HCT116 (cell line): Measurements from ENCODE around the gene AASDH. TPM values are rescaled to one million over a fixed set of nuclear protein-coding genes. Genes with fewer than 3 reads are reported as not detected.

Source experiments
- ATAC-seq: fragments of 200-7000 bp; cut with Tn5 transposase; 2 replicates; pipeline ENCODE4 v1.9.1; 2020; ENCODE audit warnings: mild to moderate bottlenecking, moderate library complexity
- BruUV-seq: library from RNA; stranded (reverse); fragments of 400-500 nt; replicated peaks from 2 replicates; lab custom pipeline; 2021; lab: Mats Ljungman, UMichigan
- CTCF ChIA-PET: fragments of 300-600 bp; sonication (Branson Sonifier 250); formaldehyde crosslinking; loops from one replicate; lab custom pipeline; 2021; ENCODE audit warnings: antibody characterized with exemption; lab: Charles Lee
- POLR2A ChIA-PET: fragments of 300-600, 350-600 bp; sonication (Branson Sonifier 250); formaldehyde crosslinking; loops from one replicate; lab custom pipeline; 2021; ENCODE audit warnings: antibody characterized with exemption; lab: Charles Lee
- RAD21 ChIA-PET, 2 experiments: fragments of 300-600 bp; sonication (Branson Sonifier 250); formaldehyde crosslinking; loops; one replicate each; lab custom pipeline; 2023; ENCODE audit warnings: low total read pairs in 2 of 2; ENCODE audit not compliant: uncharacterized antibody in 2 of 2, unreplicated experiment in 2 of 2, low non-redundant PET in 1 of 2; lab: Charles Lee
- DNase-seq: peaks from one replicate; pipeline ENCODE4 v3.0.0-alpha.2; 2010; ENCODE audit warnings: low read depth, low spot score
- H2AFZ ChIP-seq: fragments of 200-600 bp; shearing (Covaris generic), sonication (generic); 2 replicates; pipeline ENCODE4 v1.6.1; 2017; ENCODE audit warnings: low read depth, mixed run types, mixed read lengths, antibody characterized with exemption, low read length; ENCODE audit not compliant: poor library complexity, severe bottlenecking
- H3K27ac ChIP-seq: 2 replicates; pipeline ENCODE4 v1.5.1; 2012; ENCODE audit warnings: low read depth, low read length
- H3K27me3 ChIP-seq: fragments of 200-600 bp; sonication (generic); 2 replicates; pipeline ENCODE4 v1.6.1; 2016; ENCODE audit warnings: mixed run types, low read length, mixed read lengths; ENCODE audit not compliant: insufficient read depth
- H3K36me3 ChIP-seq, 2 experiments: fragments of 200-500 bp in 1 of 2; fragments of 200-600 bp in 1 of 2; sonication (Bioruptor generic) in 1 of 2; sonication (generic) in 1 of 2; 2 replicates each; pipeline versions ENCODE4 v1.5.1 to v1.6.1; 2014 to 2016; ENCODE audit warnings: low read length in 2 of 2, inconsistent platforms in 1 of 2, mixed read lengths in 1 of 2, mixed run types in 1 of 2; ENCODE audit not compliant: insufficient read depth in 2 of 2, control insufficient read depth in 1 of 2
- H3K4me1 ChIP-seq, 2 experiments: fragments of 200-600 bp in 1 of 2; sonication (generic) in 1 of 2; 2 replicates each; pipeline versions ENCODE4 v1.5.1 to v1.6.1; 2012 to 2017; ENCODE audit warnings: low read length in 2 of 2, inconsistent platforms in 1 of 2, mild to moderate bottlenecking in 1 of 2, mixed read lengths in 1 of 2, mixed run types in 1 of 2, moderate library complexity in 1 of 2; ENCODE audit not compliant: insufficient read depth in 2 of 2, control insufficient read depth in 1 of 2
- H3K4me2 ChIP-seq: fragments of 200-600 bp; sonication (generic); 2 replicates; pipeline ENCODE4 v1.6.1; 2017; ENCODE audit warnings: mixed run types, low read length, mixed read lengths
- H3K4me3 ChIP-seq, 2 experiments: fragments of 200-600 bp in 1 of 2; sonication (generic) in 1 of 2; replicated peaks in 1 of 2; 2 replicates each; pipeline ENCODE4 v1.5.1; 2011 to 2016; ENCODE audit warnings: low read length in 2 of 2, control low read depth in 1 of 2, low read depth in 1 of 2, mild to moderate bottlenecking in 1 of 2, mixed read lengths in 1 of 2, mixed run types in 1 of 2
- H3K79me2 ChIP-seq: fragments of 200-600 bp; sonication (generic); 2 replicates; pipeline ENCODE4 v1.6.1; 2017; ENCODE audit warnings: mild to moderate bottlenecking, mixed run types, low read length, moderate library complexity, mixed read lengths; ENCODE audit not compliant: insufficient read depth
- H3K9ac ChIP-seq: fragments of 200-600 bp; sonication (generic); 2 replicates; pipeline ENCODE4 v1.6.1; 2016; ENCODE audit warnings: low read length, mixed read lengths
- H3K9me2 ChIP-seq: fragments of 200-600 bp; sonication (generic), shearing (Covaris generic); 2 replicates; pipeline ENCODE4 v1.6.1; 2017; ENCODE audit warnings: mixed run types, mild to moderate bottlenecking, moderate library complexity; ENCODE audit not compliant: insufficient read depth
- H3K9me3 ChIP-seq, 2 experiments: fragments of 200-500 bp in 1 of 2; fragments of 200-600 bp in 1 of 2; sonication (Bioruptor generic) in 1 of 2; sonication (generic) in 1 of 2; 2 replicates each; pipeline ENCODE4 v1.6.1; 2014 to 2017; ENCODE audit warnings: low read length in 2 of 2, mixed read lengths in 2 of 2, inconsistent platforms in 1 of 2, low read depth in 1 of 2, mild to moderate bottlenecking in 1 of 2, mixed run types in 1 of 2, moderate library complexity in 1 of 2; ENCODE audit not compliant: control insufficient read depth in 1 of 2, insufficient read depth in 1 of 2
- H4K20me1 ChIP-seq: fragments of 200-600 bp; sonication (generic), shearing (Covaris generic); 2 replicates; pipeline ENCODE4 v1.6.1; 2017; ENCODE audit warnings: mixed run types, mild to moderate bottlenecking, moderate library complexity; ENCODE audit not compliant: insufficient read depth
- CBX3 ChIP-seq: IDR thresholded peaks from 2 replicates; pipeline ENCODE4 v1.6.1; 2012; ENCODE audit warnings: low read depth
- CEBPB ChIP-seq: IDR thresholded peaks from 2 replicates; pipeline ENCODE4 v1.6.1; 2012; ENCODE audit warnings: low read depth
- EGR1 ChIP-seq: IDR thresholded peaks from 2 replicates; pipeline ENCODE4 v1.6.1; 2012; ENCODE audit warnings: low read depth
- ELF1 ChIP-seq: IDR thresholded peaks from 2 replicates; pipeline ENCODE4 v1.6.1; 2012; ENCODE audit warnings: low read depth, borderline replicate concordance
- EZH2 ChIP-seq: fragments of 200-600 bp; sonication (generic); IDR thresholded peaks from 2 replicates; pipeline ENCODE4 v1.6.1; 2017; ENCODE audit warnings: antibody characterized with exemption, mixed run types
- EZH2phosphoT487 ChIP-seq: fragments of 200-600 bp; IDR thresholded peaks from 2 replicates; pipeline ENCODE4 v1.6.1; 2018; ENCODE audit warnings: antibody characterized with exemption, borderline replicate concordance
- FOSL1 ChIP-seq: IDR thresholded peaks from 2 replicates; pipeline ENCODE4 v1.6.1; 2012; ENCODE audit warnings: low read depth
- JUND ChIP-seq: IDR thresholded peaks from 2 replicates; pipeline ENCODE4 v1.6.1; 2012
- POLR2A ChIP-seq: IDR thresholded peaks from 2 replicates; pipeline ENCODE4 v1.7.0; 2011; ENCODE audit warnings: borderline replicate concordance; ENCODE audit not compliant: insufficient read depth, insufficient read length; ENCODE audit errors: extremely low read depth
- POLR2AphosphoS5 ChIP-seq: IDR thresholded peaks from 2 replicates; pipeline ENCODE4 v1.6.1; 2011; ENCODE audit warnings: mild to moderate bottlenecking, low read depth, low read length, moderate library complexity
- RAD21 ChIP-seq: IDR thresholded peaks from 2 replicates; pipeline ENCODE4 v1.6.1; 2012; ENCODE audit warnings: low read depth, mild to moderate bottlenecking
- SP1 ChIP-seq: IDR thresholded peaks from 2 replicates; pipeline ENCODE4 v1.6.1; 2012; ENCODE audit warnings: low read depth
- SRF ChIP-seq: IDR thresholded peaks from 2 replicates; pipeline ENCODE4 v1.6.1; 2012; ENCODE audit warnings: low read depth
- TCF7L2 ChIP-seq: IDR thresholded peaks from 2 replicates; pipeline ENCODE4 v1.7.0; 2011; ENCODE audit warnings: borderline replicate concordance, inconsistent platforms; ENCODE audit not compliant: insufficient read depth, insufficient read length; ENCODE audit errors: extremely low read depth
- ZFX ChIP-seq: fragments of 450-650 bp; IDR thresholded peaks from 2 replicates; pipeline ENCODE4 v1.6.1; 2017
- intact Hi-C: fragments of 100-400 bp; cut with micrococcal nuclease; formaldehyde crosslinking; loops from 2 replicates; pipeline ENCODE4 v1.10.0; 2022
- total RNA-seq: library from RNA; stranded (reverse); gene quantifications from one replicate; pipeline ENCODE4 v1.2.1, GENCODE V29; 2021; ENCODE audit not compliant: unreplicated experiment
- TF ChIP-seq, protein P1 (sequence below): IDR thresholded peaks from 2 replicates; pipeline ENCODE4 v1.6.1; 2012; ENCODE audit warnings: low read depth
- TF ChIP-seq, protein P2 (sequence below): IDR thresholded peaks from 2 replicates; pipeline ENCODE4 v1.6.1; 2012
- TF ChIP-seq, protein P3 (sequence below), 3 experiments: fragments of 200-600 bp in 1 of 3; sonication (generic) in 1 of 3; IDR thresholded peaks in 2 of 3; conservative IDR thresholded peaks in 1 of 3; 2 replicates each; pipeline ENCODE4 v1.5.1; 2012 to 2017; ENCODE audit warnings: low read depth in 2 of 3, low read length in 2 of 3, antibody characterized with exemption in 1 of 3, borderline replicate concordance in 1 of 3, control low read depth in 1 of 3, mild to moderate bottlenecking in 1 of 3, mixed read lengths in 1 of 3, mixed run types in 1 of 3, moderate library complexity in 1 of 3; ENCODE audit not compliant: insufficient read depth in 1 of 3
- TF ChIP-seq, protein P4 (sequence below): IDR thresholded peaks from 2 replicates; pipeline ENCODE4 v1.6.1; 2012

AASDH gene
- total RNA-seq, 1 experiment from 2014 or later, result 13.7 TPM

DNA sequence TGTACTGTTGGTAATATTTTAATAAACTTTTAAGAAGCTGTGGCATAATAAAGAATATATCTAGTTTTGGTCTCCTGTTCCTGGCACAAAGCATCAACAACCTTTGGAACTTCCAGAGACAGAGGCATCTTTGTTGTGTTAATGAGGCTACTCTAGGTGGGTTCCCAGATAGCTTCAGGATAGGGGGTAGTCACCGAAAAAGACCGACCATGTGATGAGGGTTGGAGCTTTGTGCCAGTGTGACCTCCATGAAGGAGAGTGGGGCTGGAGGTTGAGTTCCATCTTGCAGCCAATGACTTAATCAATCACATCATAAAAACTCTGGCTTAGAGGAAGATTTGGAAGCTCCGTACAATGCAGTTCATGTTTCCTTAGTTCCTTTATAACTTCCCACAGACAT is 38.2 kb upstream of the AASDH start:
- no peaks in the 10 kb centered on the region for H3K27me3 ChIP-seq
- no peak overlapping the region for H3K9ac ChIP-seq
- H3K9me2 ChIP-seq, result no peaks in the 10 kb centered on the region
- TF ChIP-seq JUND (no peak), CBX3 (no peak), FOSL1 (no peak), SRF (no peak), TCF7L2 (no peak), ZFX (no peak), EZH2phosphoT487 (no peak), SP1 (no peak), EZH2 (no peak), ELF1 (no peak), POLR2AphosphoS5 (no peak), EGR1 (no peak), CEBPB (no peak), RAD21 (no peak), POLR2A (no peak)
- TF ChIP-seq, protein P1, sequence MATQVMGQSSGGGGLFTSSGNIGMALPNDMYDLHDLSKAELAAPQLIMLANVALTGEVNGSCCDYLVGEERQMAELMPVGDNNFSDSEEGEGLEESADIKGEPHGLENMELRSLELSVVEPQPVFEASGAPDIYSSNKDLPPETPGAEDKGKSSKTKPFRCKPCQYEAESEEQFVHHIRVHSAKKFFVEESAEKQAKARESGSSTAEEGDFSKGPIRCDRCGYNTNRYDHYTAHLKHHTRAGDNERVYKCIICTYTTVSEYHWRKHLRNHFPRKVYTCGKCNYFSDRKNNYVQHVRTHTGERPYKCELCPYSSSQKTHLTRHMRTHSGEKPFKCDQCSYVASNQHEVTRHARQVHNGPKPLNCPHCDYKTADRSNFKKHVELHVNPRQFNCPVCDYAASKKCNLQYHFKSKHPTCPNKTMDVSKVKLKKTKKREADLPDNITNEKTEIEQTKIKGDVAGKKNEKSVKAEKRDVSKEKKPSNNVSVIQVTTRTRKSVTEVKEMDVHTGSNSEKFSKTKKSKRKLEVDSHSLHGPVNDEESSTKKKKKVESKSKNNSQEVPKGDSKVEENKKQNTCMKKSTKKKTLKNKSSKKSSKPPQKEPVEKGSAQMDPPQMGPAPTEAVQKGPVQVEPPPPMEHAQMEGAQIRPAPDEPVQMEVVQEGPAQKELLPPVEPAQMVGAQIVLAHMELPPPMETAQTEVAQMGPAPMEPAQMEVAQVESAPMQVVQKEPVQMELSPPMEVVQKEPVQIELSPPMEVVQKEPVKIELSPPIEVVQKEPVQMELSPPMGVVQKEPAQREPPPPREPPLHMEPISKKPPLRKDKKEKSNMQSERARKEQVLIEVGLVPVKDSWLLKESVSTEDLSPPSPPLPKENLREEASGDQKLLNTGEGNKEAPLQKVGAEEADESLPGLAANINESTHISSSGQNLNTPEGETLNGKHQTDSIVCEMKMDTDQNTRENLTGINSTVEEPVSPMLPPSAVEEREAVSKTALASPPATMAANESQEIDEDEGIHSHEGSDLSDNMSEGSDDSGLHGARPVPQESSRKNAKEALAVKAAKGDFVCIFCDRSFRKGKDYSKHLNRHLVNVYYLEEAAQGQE, result no peak
- TF ChIP-seq, protein P2, sequence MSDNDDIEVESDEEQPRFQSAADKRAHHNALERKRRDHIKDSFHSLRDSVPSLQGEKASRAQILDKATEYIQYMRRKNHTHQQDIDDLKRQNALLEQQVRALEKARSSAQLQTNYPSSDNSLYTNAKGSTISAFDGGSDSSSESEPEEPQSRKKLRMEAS, result no peak
- TF ChIP-seq, protein P3, sequence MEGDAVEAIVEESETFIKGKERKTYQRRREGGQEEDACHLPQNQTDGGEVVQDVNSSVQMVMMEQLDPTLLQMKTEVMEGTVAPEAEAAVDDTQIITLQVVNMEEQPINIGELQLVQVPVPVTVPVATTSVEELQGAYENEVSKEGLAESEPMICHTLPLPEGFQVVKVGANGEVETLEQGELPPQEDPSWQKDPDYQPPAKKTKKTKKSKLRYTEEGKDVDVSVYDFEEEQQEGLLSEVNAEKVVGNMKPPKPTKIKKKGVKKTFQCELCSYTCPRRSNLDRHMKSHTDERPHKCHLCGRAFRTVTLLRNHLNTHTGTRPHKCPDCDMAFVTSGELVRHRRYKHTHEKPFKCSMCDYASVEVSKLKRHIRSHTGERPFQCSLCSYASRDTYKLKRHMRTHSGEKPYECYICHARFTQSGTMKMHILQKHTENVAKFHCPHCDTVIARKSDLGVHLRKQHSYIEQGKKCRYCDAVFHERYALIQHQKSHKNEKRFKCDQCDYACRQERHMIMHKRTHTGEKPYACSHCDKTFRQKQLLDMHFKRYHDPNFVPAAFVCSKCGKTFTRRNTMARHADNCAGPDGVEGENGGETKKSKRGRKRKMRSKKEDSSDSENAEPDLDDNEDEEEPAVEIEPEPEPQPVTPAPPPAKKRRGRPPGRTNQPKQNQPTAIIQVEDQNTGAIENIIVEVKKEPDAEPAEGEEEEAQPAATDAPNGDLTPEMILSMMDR (IDR thresholded peaks at IDR 0.05 in 2 of 3, conservative IDR thresholded peaks at IDR 0.05 in 1 of 3; ENCODE audit: borderline replicate concordance in 1 of 3, insufficient read depth in 1 of 3, low read depth in 2 of 3, low read length in 2 of 3), result no peak
- TF ChIP-seq, protein P4, sequence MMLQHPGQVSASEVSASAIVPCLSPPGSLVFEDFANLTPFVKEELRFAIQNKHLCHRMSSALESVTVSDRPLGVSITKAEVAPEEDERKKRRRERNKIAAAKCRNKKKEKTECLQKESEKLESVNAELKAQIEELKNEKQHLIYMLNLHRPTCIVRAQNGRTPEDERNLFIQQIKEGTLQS, result no peak
- ChIA-PET CTCF (interaction anchor here (0.7 to 1.6 kb wide), 7 partner anchors 9 to 411 kb away, joined by 3 to 13 read pairs (median 4); partner anchors contain the start of genes AASDH, PAICS and PPAT), RAD21 (no interaction called here), POLR2A (interaction anchor here (1.0 kb wide), 1 partner anchor 10 kb away, joined by 4 read pairs; the partner anchor contains the start of genes PAICS and PPAT)
- H3K9me3 ChIP-seq, result no peaks in the 10 kb centered on the region
- ATAC-seq (no peak), DNase-seq (no peak)
- H2AFZ ChIP-seq, result no peak overlapping the region
- H4K20me1 ChIP-seq, result peaks cover 67% of the 10 kb centered on the region
- intact Hi-C loops, result loop anchor here (2.0 to 5.0 kb wide), 2 partner anchors 377 to 411 kb away; no protein-coding TSS in a partner anchor
- no peaks in the 10 kb centered on the region for H3K4me1 ChIP-seq
- no peak overlapping the region for H3K4me2 ChIP-seq
- H3K4me3 ChIP-seq, result no peak overlapping the region
- H3K27ac ChIP-seq, result no peak overlapping the region
- H3K36me3 ChIP-seq, result 0 out of 4 replicates have a peak, but pooled peaks cover 0 to 4% of the 10 kb centered on the region in 2 experiments
- BruUV-seq, result no TSS peak
- H3K79me2 ChIP-seq, result peaks cover 100% of the 10 kb centered on the region
